BLaER1 treated with 17β-estradiol and CSF1 and Interleukin-3, amounts not matched to agents 10 nM and 100 nM (cell line): ENCODE results near the gene CNPY4.
A peak's percentile ranks its signal among the peaks of the same experiment; 100 is the strongest.
"Not testable (repeated sequence)": the region's sequence is repeated elsewhere in the genome, so short reads cannot be mapped to it uniquely, and the experiment has no call there.

ENCODE experiments used
- H3K27ac ChIP-seq, 11 experiments: shearing (Covaris generic); formaldehyde crosslinking; 2 replicates each; pipeline ENCODE4 v1.8.1; 2022
- H3K27me3 ChIP-seq, 11 experiments: shearing (Covaris generic); formaldehyde crosslinking; 2 replicates each; pipeline ENCODE4 v1.8.1; 2022
- H3K36me3 ChIP-seq, 11 experiments: shearing (Covaris generic); formaldehyde crosslinking; 2 replicates each; pipeline ENCODE4 v1.8.1; 2022
- H3K4me1 ChIP-seq, 10 experiments: shearing (Covaris generic); formaldehyde crosslinking; 2 replicates each; pipeline ENCODE4 v1.8.1; 2022
- H3K4me2 ChIP-seq, 11 experiments: shearing (Covaris generic); formaldehyde crosslinking; 2 replicates each; pipeline ENCODE4 v1.8.1; 2022
- H3K4me3 ChIP-seq, 10 experiments: shearing (Covaris generic); formaldehyde crosslinking; 2 replicates each; pipeline ENCODE4 v1.8.1; 2022
- H3K9ac ChIP-seq, 11 experiments: shearing (Covaris generic); formaldehyde crosslinking; 2 replicates each; pipeline ENCODE4 v1.8.1; 2022
- H3K9me3 ChIP-seq, 11 experiments: shearing (Covaris generic); formaldehyde crosslinking; replicated peaks in 1 of 11; 2 replicates each; pipeline ENCODE4 v1.8.1; 2022
- H4K20me1 ChIP-seq, 11 experiments: shearing (Covaris generic); formaldehyde crosslinking; 2 replicates each; pipeline ENCODE4 v1.8.1; 2022
- Cebpa-rat ChIP-seq, 11 experiments: shearing (Covaris generic); IDR thresholded peaks; 2 replicates each; pipeline ENCODE4 v1.8.1; 2022

Gene CNPY4

DNA sequence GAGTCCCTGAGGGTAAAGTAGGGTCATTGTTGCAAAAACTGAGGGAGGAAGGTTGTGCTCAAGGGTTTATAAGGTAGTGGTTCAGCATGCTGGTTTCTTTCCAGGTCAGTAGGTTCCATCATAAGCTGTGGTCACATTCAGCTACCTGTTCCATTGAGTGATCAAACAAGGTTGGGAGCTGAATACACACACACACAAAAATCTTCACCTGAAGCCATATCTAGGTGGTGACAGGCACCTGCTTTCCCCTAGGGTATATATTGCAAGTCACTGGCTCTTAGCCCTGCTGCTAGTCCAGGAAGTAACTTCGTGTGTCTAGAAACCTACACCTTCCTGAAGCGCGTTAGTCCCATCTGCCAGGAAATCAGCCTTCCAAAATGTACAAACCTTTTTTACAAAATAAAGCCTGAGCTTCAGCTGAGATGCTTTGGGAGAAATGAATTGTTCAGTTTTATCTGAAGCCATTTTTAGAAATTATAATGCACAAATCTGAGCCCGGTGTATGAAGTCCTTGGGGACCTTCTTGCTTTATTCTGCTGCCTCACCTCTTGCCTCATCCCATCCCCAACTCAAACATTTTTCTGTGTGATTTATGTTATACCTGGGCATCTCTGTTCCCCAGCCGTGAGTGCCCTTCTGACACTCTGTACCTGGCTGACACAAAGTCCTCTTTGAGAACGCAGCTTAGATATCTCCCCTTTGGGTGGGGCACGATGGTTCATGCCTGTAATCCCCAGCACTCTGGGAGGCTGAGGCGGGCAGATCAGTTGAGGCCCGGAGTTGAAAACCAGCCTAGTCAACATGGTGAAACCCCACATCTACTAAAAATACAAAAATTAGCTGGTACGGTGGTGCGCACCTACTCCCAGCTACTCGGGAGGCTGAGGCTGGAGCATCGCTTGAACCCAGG lies 18.7 kb downstream of the CNPY4 start:
- H3K27me3 ChIP-seq = no peaks in the 10 kb centered on the region

DNA sequence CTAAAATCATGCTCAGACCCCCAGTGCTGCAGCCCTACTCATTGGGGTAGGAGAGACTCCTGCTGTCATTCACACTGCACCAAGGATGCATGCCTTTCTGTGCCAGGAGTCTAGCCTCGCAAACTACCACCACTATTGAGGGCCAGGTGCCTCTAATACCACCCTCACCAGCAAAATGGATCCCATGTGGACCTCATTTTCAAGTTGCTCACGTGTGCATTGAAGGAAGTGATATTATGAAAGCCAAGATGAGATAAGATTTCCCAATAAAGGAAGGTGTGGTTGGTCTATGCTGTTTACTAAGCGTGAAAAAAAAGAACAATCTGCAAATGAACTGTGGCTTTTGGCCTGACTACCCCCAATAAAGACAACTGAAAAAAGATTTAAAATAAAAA lies 22.1 kb downstream of the CNPY4 start:
- no peaks in the 10 kb centered on the region for H4K20me1 ChIP-seq
- peaks cover 23 to 59% (median 40%) of the 10 kb centered on the region in 10 experiments for H3K4me1 ChIP-seq
- H3K27me3 ChIP-seq = no peaks in the 10 kb centered on the region
- peak overlapping the region in 9 of 11 experiments; percentile 37 to 72 (median 54); a peak in 14 of 22 replicates for H3K9ac ChIP-seq
- H3K9me3 ChIP-seq = no peaks in the 10 kb centered on the region
- H3K4me2 ChIP-seq = peak overlapping the region; percentile 33 to 91 (median 77); a peak in 21 of 22 replicates
- peak in 7 of 11 experiments; percentile 13 to 54 (median 38); a peak in 3 of 22 replicates for TF ChIP-seq Cebpa-rat (IDR thresholded peaks at IDR 0.05)
- no peaks in the 10 kb centered on the region for H3K36me3 ChIP-seq
- 0 out of 20 replicates have a peak overlapping the region, but pooled peaks of 1 of the 10 experiments have one; percentile 18 for H3K4me3 ChIP-seq
- H3K27ac ChIP-seq = peak overlapping the region in 10 of 11 experiments; percentile 3 to 85 (median 71); a peak in 17 of 22 replicates

More for the DNA sequence above, 18.7 kb downstream of the CNPY4 start:
- Histone ChIP-seq H3K9me3 (no peaks in the 10 kb centered on the region), H3K36me3 (no peaks in the 10 kb centered on the region), H3K4me2 (peak overlapping the region in 10 of 11 experiments; percentile 3 to 68 (median 40); a peak in 19 of 22 replicates), H4K20me1 (no peaks in the 10 kb centered on the region), H3K27ac (no peak overlapping the region), H3K4me1 (peaks cover 23 to 61% (median 39%) of the 10 kb centered on the region in 10 experiments), H3K9ac (peak overlapping the region in 1 of 11 experiments; percentile 1; a peak in 1 of 22 replicates), H3K4me3 (no peak overlapping the region)
- TF ChIP-seq Cebpa-rat (IDR thresholded peaks at IDR 0.05) = no peak

DNA sequence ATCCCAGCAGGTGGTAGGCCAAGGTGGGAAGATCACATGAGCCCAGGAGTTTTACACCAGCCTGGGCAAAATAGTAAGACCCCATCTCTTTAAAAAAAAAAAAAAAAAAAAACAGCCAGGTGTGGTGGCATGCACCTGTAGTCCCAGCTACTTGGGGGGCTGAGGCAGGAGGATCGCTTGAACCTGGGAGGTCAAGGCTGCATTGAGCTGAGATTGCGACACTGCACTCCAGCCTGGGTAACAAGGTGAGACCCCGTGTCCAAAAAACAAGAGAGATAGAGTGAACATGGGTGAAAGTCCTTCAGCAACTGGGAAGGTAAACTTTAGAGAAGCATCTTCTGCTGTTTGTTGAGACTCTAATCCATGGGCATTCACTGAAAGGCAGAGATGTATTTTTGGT lies 23.0 kb downstream of the CNPY4 start:
- peaks cover 22 to 59% (median 40%) of the 10 kb centered on the region in 10 experiments for H3K4me1 ChIP-seq
- H3K36me3 ChIP-seq = no peaks in the 10 kb centered on the region
- H3K9ac ChIP-seq = peak overlapping the region in 5 of 11 experiments; percentile 35 to 72 (median 60); a peak in 6 of 22 replicates
- H4K20me1 ChIP-seq = no peaks in the 10 kb centered on the region
- H3K27me3 ChIP-seq = no peaks in the 10 kb centered on the region
- H3K4me2 ChIP-seq = peak overlapping the region in 9 of 11 experiments; percentile 59 to 91 (median 78); a peak in 15 of 22 replicates
- no peak overlapping the region for H3K4me3 ChIP-seq
- TF ChIP-seq Cebpa-rat (IDR thresholded peaks at IDR 0.05) = peak in 2 of 11 experiments; percentile 32 to 56; a peak in 2 of 22 replicates
- no peaks in the 10 kb centered on the region for H3K9me3 ChIP-seq
- H3K27ac ChIP-seq = peak overlapping the region in 8 of 11 experiments; percentile 27 to 85 (median 75); a peak in 14 of 22 replicates

DNA sequence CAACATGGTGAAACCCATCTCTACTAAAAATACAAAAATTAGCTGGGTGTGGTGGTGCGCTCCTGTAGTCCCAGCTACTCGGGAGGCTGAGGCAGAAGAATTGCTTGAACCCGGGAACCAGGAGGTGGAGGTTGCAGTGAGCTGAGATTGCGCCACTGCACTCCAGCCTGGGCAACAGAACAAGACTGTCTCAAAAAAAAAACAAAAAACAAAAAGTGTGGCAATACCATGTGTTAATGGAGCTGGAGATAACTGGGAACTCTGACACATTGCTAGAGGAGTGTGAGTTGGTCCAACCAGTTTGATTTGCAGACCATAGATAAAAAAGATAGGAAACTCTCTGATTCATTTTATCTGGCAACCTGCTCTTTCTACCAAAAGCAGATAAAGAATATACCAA lies 26.9 kb downstream of the CNPY4 start:
- not testable (repeated sequence) for H3K9me3 ChIP-seq, H3K4me2 ChIP-seq

DNA sequence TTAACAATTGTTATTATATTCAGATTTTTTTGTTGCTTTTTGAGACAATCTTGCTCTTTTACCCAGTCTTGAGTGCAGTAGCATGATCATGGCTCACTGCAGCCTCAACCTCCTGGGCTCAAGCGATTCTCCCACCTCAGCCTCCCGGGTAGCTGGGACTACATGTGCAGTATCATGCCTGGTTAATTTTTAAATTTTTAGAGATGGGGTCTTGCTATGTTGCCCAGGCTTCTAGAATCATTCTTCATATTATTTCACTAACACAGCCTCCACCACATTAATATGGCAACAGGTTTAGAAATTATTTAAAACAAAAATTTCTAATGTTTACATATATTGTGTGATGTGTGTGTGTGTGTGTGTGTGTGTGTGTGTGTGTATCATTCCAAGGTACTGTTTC lies 27.8 kb downstream of the CNPY4 start:
- Histone ChIP-seq H4K20me1 (peaks cover 0 to 7% (median 0%) of the 10 kb centered on the region in 11 experiments; a peak in 3 of 22 replicates), H3K27ac (no peak overlapping the region), H3K27me3 (no peaks in the 10 kb centered on the region), H3K4me1 (peaks cover 31 to 48% (median 40%) of the 10 kb centered on the region in 10 experiments), H3K9me3 (no peaks in the 10 kb centered on the region), H3K36me3 (peaks cover 0 to 23% (median 10%) of the 10 kb centered on the region in 11 experiments; a peak in 15 of 22 replicates), H3K4me2 (no peak overlapping the region), H3K4me3 (no peak overlapping the region), H3K9ac (no peak overlapping the region)
- no peak for TF ChIP-seq Cebpa-rat (IDR thresholded peaks at IDR 0.05)

More for the DNA sequence above, 26.9 kb downstream of the CNPY4 start:
- TF ChIP-seq Cebpa-rat (IDR thresholded peaks at IDR 0.05) = 0 out of 22 replicates have a peak, but pooled peaks of 1 of the 11 experiments have one; percentile 17
- not testable (repeated sequence) for H3K4me3 ChIP-seq, H3K9ac ChIP-seq, H4K20me1 ChIP-seq, H3K27ac ChIP-seq, H3K27me3 ChIP-seq
- peaks cover 31 to 48% (median 40%) of the 10 kb centered on the region in 10 experiments for H3K4me1 ChIP-seq
- H3K36me3 ChIP-seq = peaks cover 0 to 15% (median 9%) of the 10 kb centered on the region in 11 experiments; a peak in 9 of 22 replicates

DNA sequence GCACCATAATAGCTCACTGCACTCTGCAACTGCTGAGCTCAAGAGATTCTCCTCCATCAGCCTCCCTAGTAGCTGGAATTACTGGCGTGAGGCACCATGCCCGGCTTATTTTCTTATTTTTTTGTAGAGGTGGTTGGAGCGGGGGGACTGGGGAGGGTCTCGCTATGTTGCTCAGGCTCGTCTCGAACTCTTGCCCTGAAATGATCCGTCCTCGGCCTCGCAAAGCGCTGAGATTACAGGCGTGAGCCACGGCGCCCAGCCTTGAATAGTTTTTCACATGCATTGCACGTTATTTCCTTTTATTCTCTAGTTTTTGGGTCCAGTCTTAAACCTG lies 28.8 kb downstream of the CNPY4 start:
- Histone ChIP-seq H3K4me2 (peak overlapping the region; percentile 63 to 99 (median 76)), H3K9me3 (no peaks in the 10 kb centered on the region), H3K4me3 (peak overlapping the region; percentile 84 to 94 (median 90); a peak in 18 of 20 replicates), H3K9ac (peak overlapping the region; percentile 38 to 91 (median 87); a peak in 19 of 22 replicates), H4K20me1 (peaks cover 0 to 13% (median 5%) of the 10 kb centered on the region in 11 experiments; a peak in 16 of 22 replicates), H3K27ac (peak overlapping the region in 10 of 11 experiments; percentile 15 to 93 (median 85); a peak in 19 of 22 replicates), H3K36me3 (peaks cover 6 to 29% (median 17%) of the 10 kb centered on the region in 11 experiments), H3K4me1 (peaks cover 37 to 48% (median 43%) of the 10 kb centered on the region in 10 experiments), H3K27me3 (no peaks in the 10 kb centered on the region)
- no peak for TF ChIP-seq Cebpa-rat (IDR thresholded peaks at IDR 0.05)

DNA sequence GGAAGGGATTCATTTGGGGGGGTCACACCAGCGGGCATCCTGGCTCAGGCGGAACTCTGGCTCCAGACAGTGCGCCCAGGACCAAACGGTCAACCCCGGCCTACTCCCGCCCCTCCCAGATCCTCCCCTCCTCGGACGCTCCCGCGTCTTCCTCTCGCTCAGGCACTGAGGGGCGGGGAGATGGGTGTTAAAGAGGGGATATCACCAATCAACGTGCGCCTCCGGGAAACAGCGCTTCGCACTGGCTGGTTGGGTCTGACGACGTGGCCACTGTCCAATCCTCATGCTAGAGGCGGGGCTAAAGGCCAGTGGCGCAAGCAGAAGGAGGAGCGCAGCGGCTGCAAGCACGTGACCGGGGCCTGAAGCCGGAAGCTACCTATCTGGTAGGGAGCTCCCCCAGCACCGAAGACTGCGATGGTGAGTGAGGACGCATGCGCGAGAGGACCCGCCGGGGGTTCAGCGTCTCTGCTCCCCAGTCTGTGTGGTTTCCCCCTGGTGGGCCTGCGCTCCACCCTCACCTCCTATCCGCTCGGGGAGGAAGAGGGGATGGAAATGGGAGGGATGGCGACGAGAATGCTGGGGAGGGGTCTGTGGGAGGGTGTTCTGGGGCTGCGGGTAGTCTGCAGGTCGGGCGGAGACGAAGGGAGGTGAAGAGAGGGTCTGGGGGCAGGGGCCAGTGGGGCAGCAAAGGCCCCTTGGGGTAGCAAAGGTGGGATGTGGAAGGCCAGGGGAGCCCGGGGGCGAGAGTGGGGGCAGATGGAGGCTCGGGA lies 29.3 kb downstream of the CNPY4 start, which contains the start of gene LAMTOR4:
Gene LAMTOR4 (plus strand): TSS at position 360 of the 770 bp plus-strand sequence. CDS start 55 bp downstream, at position 415.
- Histone ChIP-seq H3K9me3 (no peaks in the 10 kb centered on the region), H3K4me1 (peaks cover 42 to 52% (median 48%) of the 10 kb centered on the region in 10 experiments), H3K27me3 (no peaks in the 10 kb centered on the region), H3K36me3 (peaks cover 12 to 35% (median 23%) of the 10 kb centered on the region in 11 experiments), H3K9ac (peak within 1 kb of the TSS; percentile 81 to 91 (median 88)), H4K20me1 (peaks cover 1 to 19% (median 10%) of the 10 kb centered on the region in 11 experiments; a peak in 17 of 22 replicates), H3K27ac (peak within 1 kb of the TSS; percentile 75 to 93 (median 85)), H3K4me3 (peak within 1 kb of the TSS; percentile 84 to 94 (median 90)), H3K4me2 (peak within 1 kb of the TSS; percentile 85 to 99 (median 96))
- no peak for TF ChIP-seq Cebpa-rat (IDR thresholded peaks at IDR 0.05)

DNA sequence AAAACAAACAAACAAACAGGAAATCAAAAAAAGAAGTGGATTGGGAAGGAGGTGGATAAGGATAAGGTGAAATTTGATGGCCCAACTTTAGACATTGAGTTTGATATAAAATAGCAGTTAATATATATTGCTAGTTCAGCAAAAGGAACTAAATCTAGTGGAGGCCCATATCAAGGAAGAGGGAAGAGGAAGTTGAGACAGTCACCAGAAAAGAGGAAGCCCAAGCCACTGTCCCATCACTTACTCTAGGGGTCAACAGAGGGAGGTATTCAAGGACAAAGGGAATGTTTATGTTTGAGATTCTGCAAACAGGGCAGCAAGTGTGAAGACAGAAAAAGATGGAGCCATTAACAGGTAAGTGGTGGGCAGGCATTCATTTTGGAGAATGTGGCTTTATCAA lies 33.0 kb downstream of the CNPY4 start:
- Histone ChIP-seq H4K20me1 (peaks cover 35 to 55% (median 46%) of the 10 kb centered on the region in 11 experiments), H3K9me3 (no peaks in the 10 kb centered on the region), H3K36me3 (peaks cover 40 to 72% (median 53%) of the 10 kb centered on the region in 11 experiments), H3K27me3 (no peaks in the 10 kb centered on the region), H3K4me2 (peak overlapping the region; percentile 57 to 100 (median 80)), H3K27ac (peak overlapping the region in 8 of 11 experiments; percentile 15 to 74 (median 50); a peak in 16 of 22 replicates), H3K4me3 (no peak overlapping the region), H3K9ac (peak overlapping the region in 5 of 11 experiments; percentile 1 to 52 (median 49); a peak in 9 of 22 replicates), H3K4me1 (peaks cover 69 to 89% (median 81%) of the 10 kb centered on the region in 10 experiments)
- TF ChIP-seq Cebpa-rat (IDR thresholded peaks at IDR 0.05) = no peak
